Type B pancreatic cell (in vitro differentiated cells): ENCODE data around the gene PRKAR1B. TPM values are rescaled to one million over a fixed set of nuclear protein-coding genes. Genes with fewer than 3 reads are reported as not detected.
"Not testable (repeated sequence)": the region's sequence is repeated elsewhere in the genome, so short reads cannot be mapped to it uniquely, and the experiment has no call there.

Experiments used
- DNase-seq: peaks from one replicate; pipeline ENCODE4 v3.0.0; 2021; ENCODE audit warnings: mixed read lengths; ENCODE audit not compliant: unreplicated experiment; ENCODE audit errors: extremely low spot score
- H3K27ac Mint-ChIP-seq: 2 replicates; pipeline ENCODE4 v1.8.0; 2021; ENCODE audit warnings: mild to moderate bottlenecking, mixed read lengths
- H3K27me3 Mint-ChIP-seq: 2 replicates; pipeline ENCODE4 v1.8.0; 2021; ENCODE audit warnings: mixed read lengths
- H3K36me3 Mint-ChIP-seq: 2 replicates; pipeline ENCODE4 v1.8.0; 2021; ENCODE audit warnings: mixed read lengths
- H3K4me1 Mint-ChIP-seq: one replicate; pipeline ENCODE4 v1.8.0; 2021; ENCODE audit warnings: mixed read lengths; ENCODE audit not compliant: unreplicated experiment
- H3K4me3 Mint-ChIP-seq: 2 replicates; pipeline ENCODE4 v1.8.0; 2021; ENCODE audit warnings: mild to moderate bottlenecking, mixed read lengths
- H3K9me3 Mint-ChIP-seq: 2 replicates; pipeline ENCODE4 v1.8.0; 2021; ENCODE audit warnings: mixed read lengths
- CTCF ChIP-seq: fragments of 200-600 bp; sonication (generic); conservative IDR thresholded peaks from 2 replicates; pipeline ENCODE4 v1.5.0; 2021; ENCODE audit warnings: antibody characterized with exemption, mild to moderate bottlenecking
- total RNA-seq: library from RNA; stranded (reverse); gene quantifications from 2 replicates; pipeline ENCODE4 v1.2.1, GENCODE V29; 2021; ENCODE audit warnings: low replicate concordance

Gene PRKAR1B
- total RNA-seq, 1 donor from 2014 or later: 26.1 TPM

GRCh38 chr7:653829-654764 lies 73.0 kb downstream of the PRKAR1B start:
- Mint-ChIP-seq H3K27ac (no peak overlapping the region), H3K9me3 (no peaks in the 10 kb centered on the region), H3K4me3 (no peak overlapping the region), H3K4me1 (no peaks in the 10 kb centered on the region), H3K27me3 (no peaks in the 10 kb centered on the region), H3K36me3 (peaks cover 3% of the 10 kb centered on the region)
- no peak for DNase-seq
- no peak for TF ChIP-seq CTCF

- Mint-ChIP-seq H3K9me3 (no peaks in the 10 kb centered on the region), H3K27ac (no peak overlapping the region), H3K27me3 (no peaks in the 10 kb centered on the region), H3K4me3 (no peak overlapping the region), H3K36me3 (no peaks in the 10 kb centered on the region), H3K4me1 (no peaks in the 10 kb centered on the region)
- no peak for TF ChIP-seq CTCF
- no peak for DNase-seq
These were observed 74.2 kb downstream of the PRKAR1B start for GRCh38 chr7:652881-653280.

- not testable (repeated sequence) for H3K36me3 Mint-ChIP-seq, DNase-seq, H3K4me1 Mint-ChIP-seq, H3K9me3 Mint-ChIP-seq, H3K27ac Mint-ChIP-seq, H3K27me3 Mint-ChIP-seq, H3K4me3 Mint-ChIP-seq
These were observed 74.9 kb downstream of the PRKAR1B start for GRCh38 chr7:652167-652566.

GRCh38 chr7:651032-651728 lies 75.9 kb downstream of the PRKAR1B start:
- Mint-ChIP-seq H3K27me3 (no peaks in the 10 kb centered on the region), H3K4me3 (no peak overlapping the region), H3K36me3 (no peaks in the 10 kb centered on the region), H3K9me3 (no peaks in the 10 kb centered on the region), H3K4me1 (no peaks in the 10 kb centered on the region), H3K27ac (no peak overlapping the region)
- TF ChIP-seq CTCF: no peak
- no peak for DNase-seq

GRCh38 chr7:650339-651031 lies 76.6 kb downstream of the PRKAR1B start:
- DNase-seq: no peak
- H3K27ac Mint-ChIP-seq: no peak overlapping the region
- no peaks in the 10 kb centered on the region for H3K4me1 Mint-ChIP-seq
- no peak overlapping the region for H3K4me3 Mint-ChIP-seq
- no peak for TF ChIP-seq CTCF
- no peaks in the 10 kb centered on the region for H3K9me3 Mint-ChIP-seq
- no peaks in the 10 kb centered on the region for H3K36me3 Mint-ChIP-seq
- H3K27me3 Mint-ChIP-seq: no peaks in the 10 kb centered on the region
